ENCODE data around the gene BRK1.

The BRK1 gene

DNA sequence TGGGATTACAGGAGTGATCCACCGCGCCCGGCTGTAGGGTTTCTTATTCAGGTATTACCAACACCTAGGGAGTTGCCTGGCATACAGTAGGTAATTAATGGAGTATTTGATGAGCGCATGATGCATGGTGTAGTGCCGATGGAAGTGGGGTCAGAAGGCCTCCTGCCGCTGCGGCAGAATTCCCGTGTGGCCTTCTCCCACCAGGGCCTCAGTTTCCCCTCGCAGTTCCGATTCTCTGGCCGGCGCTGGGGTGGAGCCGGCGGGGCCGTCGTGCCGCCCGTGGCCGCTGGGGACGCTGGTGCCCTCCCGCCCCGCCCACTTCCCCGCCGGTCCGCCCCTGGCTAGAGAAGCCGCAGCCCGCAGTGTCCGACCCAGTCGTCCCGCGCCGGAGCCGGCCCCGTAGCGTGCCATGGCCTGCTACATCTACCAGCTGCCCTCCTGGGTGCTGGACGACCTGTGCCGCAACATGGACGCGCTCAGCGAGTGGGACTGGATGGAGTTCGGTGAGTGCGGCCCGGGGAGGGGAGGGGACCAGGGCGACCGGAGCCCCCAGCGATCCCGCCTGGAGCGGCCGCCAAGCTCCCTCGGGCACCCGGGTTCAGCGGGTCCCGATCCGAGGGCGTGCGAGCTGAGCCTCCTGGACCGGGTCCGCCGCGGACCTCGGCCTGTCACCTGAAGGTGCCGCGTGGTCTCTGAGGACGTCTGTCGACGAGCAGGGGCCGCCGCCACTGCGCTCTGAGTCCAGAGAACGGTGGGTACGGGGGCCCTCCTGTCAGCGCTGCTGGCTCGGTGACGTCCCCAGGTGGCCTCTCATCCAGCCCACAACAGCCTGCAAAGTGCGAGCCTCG, 49.3 kb downstream of the BRK1 start, which contains the start of gene IRAK2:
TSS of gene IRAK2 (plus strand) at position 374 of the 848 bp plus-strand sequence. CDS start at position 410, 36 bp downstream.
- peak; percentile 69 for DNase-seq (ENCODE audit: low spot score)
- peak; percentile 95 for TF ChIP-seq CTCF (conservative IDR thresholded peaks at IDR 0.05; ENCODE audit: low read depth)
- H3K27ac ChIP-seq = peak within 1 kb of the TSS; percentile 77
- ChIA-PET POLR2A (ENCODE audit: low non-redundant PET) (interaction anchor here (0.5 kb wide), 1 partner anchor 11 kb away, joined by 6 read pairs; no protein-coding TSS in a partner anchor), CTCF (interaction anchor here (0.6 to 1.1 kb wide), 7 partner anchors 14 to 59 kb away, joined by 3 to 12 read pairs (median 4); no protein-coding TSS in a partner anchor)

GRCh38 chr3:10166213-10166604, 50.7 kb downstream of the BRK1 start:
- TF ChIP-seq CTCF (conservative IDR thresholded peaks at IDR 0.05; ENCODE audit: low read depth) = no peak
- POLR2A ChIA-PET (ENCODE audit: low non-redundant PET) = no interaction called here
- no peak for DNase-seq (ENCODE audit: low spot score)
- CTCF ChIA-PET = no interaction called here
- peak overlapping the region; percentile 77 for H3K27ac ChIP-seq

DNA sequence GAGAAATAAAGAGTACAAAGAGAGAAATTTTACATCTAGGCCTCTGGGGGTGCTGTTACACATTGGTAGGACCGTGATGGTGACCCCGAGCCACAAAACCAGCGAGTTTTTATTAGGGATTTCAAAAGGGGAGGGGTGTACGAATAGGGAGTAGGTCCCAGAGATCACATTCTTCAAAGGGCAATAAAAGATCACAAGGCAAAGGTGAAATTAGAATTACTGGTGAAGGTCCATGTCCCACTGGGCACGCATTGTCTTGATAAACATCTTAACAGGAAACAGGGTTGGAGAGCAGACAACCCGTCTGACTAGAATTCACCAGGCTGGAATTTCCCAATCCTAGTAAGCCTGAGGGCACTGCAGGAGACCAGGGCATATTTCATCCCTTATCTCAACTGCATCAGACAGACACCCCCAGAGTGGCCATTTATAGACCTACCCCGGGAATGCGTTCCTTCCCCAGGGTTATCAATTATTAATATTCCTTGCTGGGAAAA, 53.6 kb downstream of the BRK1 start:
- CTCF ChIA-PET = no interaction called here
- no peak for DNase-seq (ENCODE audit: low spot score)
- POLR2A ChIA-PET (ENCODE audit: low non-redundant PET) = no interaction called here
- H3K27ac ChIP-seq = no peak overlapping the region
- no peak for TF ChIP-seq CTCF (conservative IDR thresholded peaks at IDR 0.05; ENCODE audit: low read depth)

GRCh38 chr3:10170915-10171478, 55.5 kb downstream of the BRK1 start:
- ChIA-PET CTCF (no interaction called here), POLR2A (ENCODE audit: low non-redundant PET) (no interaction called here)
- DNase-seq (ENCODE audit: low spot score) = no peak
- peak overlapping the region; percentile 64 for H3K27ac ChIP-seq
- no peak for TF ChIP-seq CTCF (conservative IDR thresholded peaks at IDR 0.05; ENCODE audit: low read depth)

DNA sequence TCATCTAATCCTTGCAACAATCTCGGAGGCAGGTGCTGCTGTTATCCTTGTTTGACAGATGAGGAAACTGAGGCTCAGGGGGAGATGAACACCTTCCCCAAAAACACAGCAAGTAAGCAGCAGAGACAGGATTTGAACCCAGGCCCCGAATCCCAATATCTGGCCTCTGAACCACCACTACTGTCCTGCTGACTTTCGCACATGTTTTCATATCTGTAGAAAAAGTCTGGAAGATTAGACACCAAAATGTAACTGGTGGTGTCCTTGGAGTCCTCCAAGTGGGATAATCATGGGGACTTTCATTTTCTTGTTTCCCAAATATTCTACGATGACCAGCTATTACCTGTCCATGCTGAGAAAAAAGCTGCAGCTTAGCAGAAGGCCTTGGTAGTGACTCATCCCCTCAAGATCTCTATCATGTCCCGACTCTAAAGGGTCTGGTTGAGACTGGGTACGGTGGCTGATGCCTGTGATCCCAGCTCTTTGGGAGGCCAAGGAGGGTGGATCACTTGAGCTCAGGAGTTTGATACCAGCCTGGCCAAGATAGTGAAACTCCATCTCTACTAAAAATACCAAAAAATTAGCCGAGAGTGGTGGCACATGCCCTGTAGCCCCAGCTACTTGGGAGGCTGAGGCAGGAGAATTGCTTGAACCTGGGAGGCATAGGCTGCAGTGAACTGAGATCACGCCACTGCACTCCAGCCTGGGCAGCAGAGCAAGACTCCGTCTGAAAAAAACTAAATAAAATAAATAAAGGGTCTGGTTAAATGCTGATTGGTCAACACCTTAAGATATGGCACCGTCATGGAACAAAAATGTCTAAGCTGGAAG, 57.8 kb downstream of the BRK1 start:
- DNase-seq (ENCODE audit: low spot score) = no peak
- CTCF ChIA-PET = interaction anchor here (0.8 kb wide), 1 partner anchor 16 kb away, joined by 3 read pairs; no protein-coding TSS in a partner anchor
- peak overlapping the region; percentile 28; the same call in 1 of the 2 replicates for H3K27ac ChIP-seq
- POLR2A ChIA-PET (ENCODE audit: low non-redundant PET) = no interaction called here
- no peak for TF ChIP-seq CTCF (conservative IDR thresholded peaks at IDR 0.05; ENCODE audit: low read depth)

All from RWPE1 (cell line).